ENCODE results near the gene DNASE1. TPM values are rescaled to one million over a fixed set of nuclear protein-coding genes. Genes with fewer than 3 reads are reported as not detected.

Gene DNASE1
- total and polyA plus RNA-seq, 2 donors from 2014 or later, result 16.1 to 116 TPM

DNA sequence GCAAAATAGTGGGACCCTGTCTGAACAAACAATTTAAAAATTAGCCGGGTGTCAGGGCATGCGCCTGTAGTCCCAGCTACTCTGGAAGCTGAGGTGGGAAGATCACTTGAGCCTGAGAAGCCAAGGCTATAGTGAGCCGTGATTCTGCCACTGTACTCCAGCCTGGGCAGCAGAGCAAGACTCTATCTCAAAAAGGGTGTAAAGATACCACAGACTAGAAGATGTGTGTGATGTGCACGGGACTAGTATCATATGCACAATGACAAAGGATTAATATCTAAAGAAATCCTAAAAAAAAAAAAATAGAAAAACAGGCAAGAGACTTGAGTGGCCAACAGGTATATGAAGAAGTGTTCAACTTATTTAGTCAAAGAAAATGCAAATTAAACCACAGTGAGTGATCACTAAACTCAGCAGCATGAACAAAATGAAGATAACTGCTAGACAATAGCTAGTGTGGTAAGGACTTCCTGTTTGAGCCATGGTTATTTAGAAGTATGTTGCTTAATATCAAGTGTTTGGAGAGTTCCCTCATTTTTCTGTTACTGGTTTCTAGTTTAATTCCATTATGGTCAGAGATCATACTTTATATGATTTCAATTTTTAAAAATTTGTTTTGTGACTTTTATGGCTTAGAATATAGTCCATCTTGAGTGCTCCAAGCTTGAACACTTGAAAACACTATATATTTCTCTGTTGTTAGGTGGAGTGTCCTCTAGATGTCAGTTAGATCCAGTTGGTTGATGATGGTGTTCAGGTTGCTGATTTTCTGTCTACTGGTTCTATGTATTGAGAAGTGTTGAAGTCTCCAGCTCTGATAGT is 28.4 kb upstream of the DNASE1 start:
- Histone ChIP-seq H3K36me3 (ENCODE audit: control insufficient read depth in 2 of 3, insufficient read depth in 3 of 3, low read length in 3 of 3) (no peaks in the 10 kb centered on the region), H3K9ac (ENCODE audit: low read length in 3 of 3) (no peak overlapping the region), H3K4me3 (ENCODE audit: low read length in 3 of 3) (no peak overlapping the region), H3K4me1 (ENCODE audit: control insufficient read depth in 2 of 3, insufficient read depth in 2 of 3, low read depth in 1 of 3, low read length in 3 of 3) (no peaks in the 10 kb centered on the region), H3K27me3 (ENCODE audit: control insufficient read depth, insufficient read depth, low read length) (no peaks in the 10 kb centered on the region), H3K9me3 (ENCODE audit: control insufficient read depth in 2 of 3, insufficient read depth in 1 of 3, low read length in 3 of 3) (no peaks in the 10 kb centered on the region), H3K27ac (ENCODE audit: low read depth in 2 of 2, low read length in 2 of 2) (no peak overlapping the region)
- TF ChIP-seq, protein P1, sequence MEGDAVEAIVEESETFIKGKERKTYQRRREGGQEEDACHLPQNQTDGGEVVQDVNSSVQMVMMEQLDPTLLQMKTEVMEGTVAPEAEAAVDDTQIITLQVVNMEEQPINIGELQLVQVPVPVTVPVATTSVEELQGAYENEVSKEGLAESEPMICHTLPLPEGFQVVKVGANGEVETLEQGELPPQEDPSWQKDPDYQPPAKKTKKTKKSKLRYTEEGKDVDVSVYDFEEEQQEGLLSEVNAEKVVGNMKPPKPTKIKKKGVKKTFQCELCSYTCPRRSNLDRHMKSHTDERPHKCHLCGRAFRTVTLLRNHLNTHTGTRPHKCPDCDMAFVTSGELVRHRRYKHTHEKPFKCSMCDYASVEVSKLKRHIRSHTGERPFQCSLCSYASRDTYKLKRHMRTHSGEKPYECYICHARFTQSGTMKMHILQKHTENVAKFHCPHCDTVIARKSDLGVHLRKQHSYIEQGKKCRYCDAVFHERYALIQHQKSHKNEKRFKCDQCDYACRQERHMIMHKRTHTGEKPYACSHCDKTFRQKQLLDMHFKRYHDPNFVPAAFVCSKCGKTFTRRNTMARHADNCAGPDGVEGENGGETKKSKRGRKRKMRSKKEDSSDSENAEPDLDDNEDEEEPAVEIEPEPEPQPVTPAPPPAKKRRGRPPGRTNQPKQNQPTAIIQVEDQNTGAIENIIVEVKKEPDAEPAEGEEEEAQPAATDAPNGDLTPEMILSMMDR (IDR thresholded peaks at IDR 0.05; ENCODE audit: borderline replicate concordance, extremely low read depth, insufficient read depth), result no peak
- intact Hi-C loops (cut with DNase I), result no loop called here
- no peak for FAIRE-seq
- no peak for DNase-seq

DNA sequence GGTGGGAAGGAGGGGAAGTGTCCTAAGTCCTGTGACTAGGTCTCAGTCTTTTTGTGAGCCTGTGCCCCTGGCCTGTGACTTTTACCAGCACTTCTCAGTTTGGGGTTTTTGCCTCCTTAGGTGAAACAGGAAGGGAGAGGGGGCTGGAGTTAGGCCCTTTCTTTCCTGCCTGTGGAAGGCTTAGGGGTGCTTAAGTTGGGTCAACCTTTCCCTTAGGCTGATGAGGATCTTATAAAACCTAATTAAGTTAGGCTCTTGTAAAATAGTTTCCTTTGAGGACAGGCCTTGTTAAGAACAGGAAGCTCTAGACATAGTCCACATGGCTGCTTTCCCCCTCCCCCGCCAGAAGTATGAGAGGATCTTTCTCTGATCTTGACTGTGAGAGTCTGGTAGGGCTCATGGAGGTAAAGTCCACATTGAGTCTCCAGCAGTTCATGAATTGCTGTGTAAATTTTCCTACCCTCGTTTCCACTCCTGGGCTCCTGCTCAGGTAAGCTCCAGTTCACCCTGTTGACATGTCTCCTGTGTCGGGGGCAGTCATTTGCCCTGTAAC is 17.0 kb upstream of the DNASE1 start:
- Histone ChIP-seq H3K4me1 (ENCODE audit: control insufficient read depth in 2 of 3, insufficient read depth in 2 of 3, low read depth in 1 of 3, low read length in 3 of 3) (peaks cover 0 to 10% (median 4%) of the 10 kb centered on the region in 3 donors), H3K4me3 (ENCODE audit: low read length in 3 of 3) (no peak overlapping the region), H3K27ac (ENCODE audit: low read depth in 2 of 2, low read length in 2 of 2) (no peak overlapping the region), H3K36me3 (ENCODE audit: control insufficient read depth in 2 of 3, insufficient read depth in 3 of 3, low read length in 3 of 3) (peaks cover 0 to 2% (median 0%) of the 10 kb centered on the region in 3 donors), H3K27me3 (ENCODE audit: control insufficient read depth, insufficient read depth, low read length) (no peaks in the 10 kb centered on the region), H3K9ac (ENCODE audit: low read length in 3 of 3) (no peak overlapping the region), H3K9me3 (ENCODE audit: control insufficient read depth in 2 of 3, insufficient read depth in 1 of 3, low read length in 3 of 3) (no peaks in the 10 kb centered on the region)
- FAIRE-seq, result no peak
- TF ChIP-seq, protein P1 (IDR thresholded peaks at IDR 0.05; ENCODE audit: borderline replicate concordance, extremely low read depth, insufficient read depth), result no peak
- DNase-seq, result peak in 3 of 5 donors; percentile 43 to 83 (median 48)
- intact Hi-C loops (cut with DNase I), result no loop called here

DNA sequence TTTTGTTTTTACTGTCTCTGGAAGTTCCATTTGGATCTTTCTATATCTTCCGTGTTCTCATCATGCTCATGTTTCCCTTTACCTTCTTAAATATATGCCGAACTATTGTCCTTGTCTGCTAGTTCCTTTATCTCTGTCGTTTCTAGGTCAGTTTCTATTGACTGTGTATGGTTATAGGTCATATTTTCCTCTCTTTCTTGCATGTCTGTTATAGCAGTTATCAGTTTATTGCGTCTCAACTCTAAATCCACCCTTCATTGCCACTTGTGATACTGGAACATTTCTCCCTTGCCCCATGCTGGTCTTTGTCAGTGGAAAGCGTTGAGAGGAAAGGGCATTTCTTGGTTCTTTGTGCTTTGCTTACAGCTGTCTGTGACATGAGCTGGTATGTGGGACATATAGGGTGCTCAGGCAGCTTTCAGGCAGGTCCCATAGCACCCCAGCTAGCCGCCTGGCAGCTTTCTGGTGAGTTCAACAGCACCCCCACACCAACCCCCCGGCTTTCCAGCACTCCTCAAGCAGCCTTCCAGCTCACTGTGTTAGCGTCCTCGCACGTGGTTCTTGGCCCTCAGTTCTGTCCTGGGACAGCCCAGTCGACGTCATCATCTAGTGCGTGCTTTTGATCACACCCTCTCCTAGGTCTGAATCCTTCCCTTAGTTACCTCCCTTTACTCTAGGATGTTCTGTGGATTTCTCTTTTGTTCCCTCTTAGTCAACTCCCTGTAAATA is 15.4 kb upstream of the DNASE1 start:
- Histone ChIP-seq H3K9ac (ENCODE audit: low read length in 3 of 3) (no peak overlapping the region), H3K27ac (ENCODE audit: low read depth in 2 of 2, low read length in 2 of 2) (no peak overlapping the region), H3K4me3 (ENCODE audit: low read length in 3 of 3) (no peak overlapping the region), H3K27me3 (ENCODE audit: control insufficient read depth, insufficient read depth, low read length) (no peaks in the 10 kb centered on the region), H3K4me1 (ENCODE audit: control insufficient read depth in 2 of 3, insufficient read depth in 2 of 3, low read depth in 1 of 3, low read length in 3 of 3) (peaks cover 0 to 10% (median 4%) of the 10 kb centered on the region in 3 donors), H3K36me3 (ENCODE audit: control insufficient read depth in 2 of 3, insufficient read depth in 3 of 3, low read length in 3 of 3) (peaks cover 0 to 2% (median 0%) of the 10 kb centered on the region in 3 donors), H3K9me3 (ENCODE audit: control insufficient read depth in 2 of 3, insufficient read depth in 1 of 3, low read length in 3 of 3) (no peaks in the 10 kb centered on the region)
- intact Hi-C loops (cut with DNase I), result no loop called here
- DNase-seq (no peak), FAIRE-seq (no peak)
- TF ChIP-seq, protein P1 (IDR thresholded peaks at IDR 0.05; ENCODE audit: borderline replicate concordance, extremely low read depth, insufficient read depth), result no peak
